SU-DHL-6 (cell line): ENCODE data around the gene CARD11.

Experiments
- H2AFZ ChIP-seq: fragments of 200-600 bp; sonication (generic); 2 replicates; pipeline ENCODE4 v1.6.1; 2014; ENCODE audit warnings: low read depth, mild to moderate bottlenecking, moderate library complexity, mixed read lengths, antibody characterized with exemption, low read length; ENCODE audit not compliant: severe bottlenecking
- H3F3A ChIP-seq: fragments of 200-600 bp; shearing (Covaris generic); 2 replicates; pipeline ENCODE4 v1.6.0; 2016; ENCODE audit warnings: antibody characterized with exemption, mild to moderate bottlenecking; ENCODE audit not compliant: insufficient read depth
- H3K27ac ChIP-seq: fragments of 200-600 bp; sonication (generic); 2 replicates; pipeline ENCODE4 v1.5.1; 2016; ENCODE audit warnings: low read depth, mild to moderate bottlenecking, low read length, moderate library complexity, mixed read lengths
- H3K27me3 ChIP-seq: fragments of 200-600 bp; sonication (generic), shearing (Covaris generic); 2 replicates; pipeline ENCODE4 v1.6.0; 2014; ENCODE audit warnings: mild to moderate bottlenecking, low read length
- H3K36me3 ChIP-seq: fragments of 200-600 bp; sonication (generic); 2 replicates; pipeline ENCODE4 v1.6.1; 2014; ENCODE audit warnings: mild to moderate bottlenecking, low read length, mixed read lengths
- H3K4me2 ChIP-seq: fragments of 300-600, 200-600 bp; shearing (Covaris generic), sonication (generic); 2 replicates; pipeline ENCODE4 v1.6.0; 2014; ENCODE audit warnings: low read length, low read depth, mild to moderate bottlenecking; ENCODE audit not compliant: poor library complexity, severe bottlenecking
- H3K4me3 ChIP-seq: fragments of 200-600 bp; sonication (generic); 2 replicates; pipeline ENCODE4 v1.5.1; 2014; ENCODE audit warnings: antibody characterized with exemption, low read length, mild to moderate bottlenecking, mixed read lengths; ENCODE audit not compliant: insufficient read depth, poor library complexity, severe bottlenecking
- H3K79me2 ChIP-seq: fragments of 200-600 bp; sonication (generic); 2 replicates; pipeline ENCODE4 v1.6.1; 2014; ENCODE audit warnings: mild to moderate bottlenecking, low read length, moderate library complexity; ENCODE audit not compliant: insufficient read depth
- H3K9ac ChIP-seq: fragments of 200-600 bp; sonication (generic); 2 replicates; pipeline ENCODE4 v1.7.0; 2014; ENCODE audit warnings: mild to moderate bottlenecking, low read length
- H3K9me2 ChIP-seq: fragments of 200-600 bp; sonication (generic); replicated peaks from 2 replicates; pipeline ENCODE4 v1.6.1; 2014; ENCODE audit warnings: low read length; ENCODE audit not compliant: insufficient read depth
- H3K9me3 ChIP-seq: fragments of 200-600 bp; sonication (generic); 2 replicates; pipeline ENCODE4 v1.6.1; 2014; ENCODE audit warnings: low read length, mixed read lengths; ENCODE audit not compliant: insufficient read depth
- H4K20me1 ChIP-seq: fragments of 200-600 bp; sonication (generic); 2 replicates; pipeline ENCODE4 v1.6.1; 2014; ENCODE audit warnings: low read depth, mild to moderate bottlenecking, antibody characterized with exemption, low read length, moderate library complexity, mixed read lengths
- EZH2phosphoT487 ChIP-seq: fragments of 200-600 bp; sonication (generic), shearing (Covaris generic); conservative IDR thresholded peaks from 2 replicates; pipeline ENCODE4 v1.6.1; 2018; ENCODE audit warnings: mild to moderate bottlenecking, antibody characterized with exemption, low read length, moderate library complexity, mixed read lengths
- TF ChIP-seq, protein P1 (sequence below): fragments of 200-600 bp; sonication (generic); IDR thresholded peaks from one replicate; pipeline ENCODE4 v1.5.1; 2017; ENCODE audit warnings: antibody characterized with exemption, mild to moderate bottlenecking, low read length, moderate library complexity; ENCODE audit not compliant: insufficient read depth, poor library complexity, severe bottlenecking

Gene CARD11

DNA sequence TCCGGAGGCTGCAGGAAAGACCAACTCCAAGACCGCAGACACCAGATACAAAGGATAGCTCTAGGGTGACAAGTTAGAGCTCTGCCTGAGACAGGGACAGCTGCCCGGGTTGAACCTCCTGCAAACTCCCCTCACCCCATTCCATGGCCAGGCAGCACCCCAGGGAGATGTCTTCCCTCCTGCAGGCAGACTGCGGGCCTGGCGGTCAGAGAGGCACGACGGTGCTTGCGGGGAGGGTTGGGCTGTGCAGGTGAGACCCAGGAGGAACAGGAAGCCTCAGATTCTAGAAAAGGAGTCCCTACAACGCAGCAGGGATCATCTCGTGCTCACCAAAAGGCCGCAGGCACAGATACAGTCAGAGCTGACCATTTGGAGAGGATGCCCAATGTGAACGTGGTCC lies 34.6 kb downstream of the CARD11 start:
- H3K9ac ChIP-seq: no peak overlapping the region
- H2AFZ ChIP-seq: no peak overlapping the region
- no peaks in the 10 kb centered on the region for H3K36me3 ChIP-seq
- TF ChIP-seq EZH2phosphoT487: no peak
- TF ChIP-seq, protein P1, sequence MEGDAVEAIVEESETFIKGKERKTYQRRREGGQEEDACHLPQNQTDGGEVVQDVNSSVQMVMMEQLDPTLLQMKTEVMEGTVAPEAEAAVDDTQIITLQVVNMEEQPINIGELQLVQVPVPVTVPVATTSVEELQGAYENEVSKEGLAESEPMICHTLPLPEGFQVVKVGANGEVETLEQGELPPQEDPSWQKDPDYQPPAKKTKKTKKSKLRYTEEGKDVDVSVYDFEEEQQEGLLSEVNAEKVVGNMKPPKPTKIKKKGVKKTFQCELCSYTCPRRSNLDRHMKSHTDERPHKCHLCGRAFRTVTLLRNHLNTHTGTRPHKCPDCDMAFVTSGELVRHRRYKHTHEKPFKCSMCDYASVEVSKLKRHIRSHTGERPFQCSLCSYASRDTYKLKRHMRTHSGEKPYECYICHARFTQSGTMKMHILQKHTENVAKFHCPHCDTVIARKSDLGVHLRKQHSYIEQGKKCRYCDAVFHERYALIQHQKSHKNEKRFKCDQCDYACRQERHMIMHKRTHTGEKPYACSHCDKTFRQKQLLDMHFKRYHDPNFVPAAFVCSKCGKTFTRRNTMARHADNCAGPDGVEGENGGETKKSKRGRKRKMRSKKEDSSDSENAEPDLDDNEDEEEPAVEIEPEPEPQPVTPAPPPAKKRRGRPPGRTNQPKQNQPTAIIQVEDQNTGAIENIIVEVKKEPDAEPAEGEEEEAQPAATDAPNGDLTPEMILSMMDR: no peak
- no peaks in the 10 kb centered on the region for H3K27me3 ChIP-seq
- H3K9me3 ChIP-seq: no peaks in the 10 kb centered on the region
- H3F3A ChIP-seq: no peaks in the 10 kb centered on the region; the same call in 1 of the 2 replicates
- H3K79me2 ChIP-seq: peaks cover 76% of the 10 kb centered on the region
- H3K4me3 ChIP-seq: no peak overlapping the region
- H3K27ac ChIP-seq: no peak overlapping the region
- H3K4me2 ChIP-seq: no peak overlapping the region
- H4K20me1 ChIP-seq: peaks cover 5% of the 10 kb centered on the region
- no peaks in the 10 kb centered on the region for H3K9me2 ChIP-seq

DNA sequence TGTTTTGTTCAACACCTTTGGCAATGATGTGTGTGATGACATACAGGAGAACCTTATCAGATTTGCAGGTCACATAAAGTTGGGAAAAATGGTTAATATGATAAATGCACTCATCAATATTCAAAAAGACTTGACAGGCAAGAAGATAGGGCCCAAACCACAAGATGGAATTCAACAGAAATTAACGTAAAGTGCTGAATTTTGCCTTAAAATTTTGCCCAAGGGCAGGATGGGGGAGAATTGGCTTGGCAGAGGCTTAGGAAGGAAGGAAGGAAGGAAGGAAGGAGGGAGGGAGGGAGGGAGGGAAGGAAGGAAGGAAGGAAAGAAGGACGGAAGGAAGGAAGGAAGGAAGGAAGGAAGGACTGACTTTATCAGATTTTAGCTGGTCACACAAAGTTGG lies 35.3 kb downstream of the CARD11 start:
- H3K9ac ChIP-seq: no peak overlapping the region
- no peaks in the 10 kb centered on the region; the same call in 1 of the 2 replicates for H3F3A ChIP-seq
- H3K9me2 ChIP-seq: no peaks in the 10 kb centered on the region
- no peaks in the 10 kb centered on the region for H3K27me3 ChIP-seq
- no peaks in the 10 kb centered on the region for H3K9me3 ChIP-seq
- no peak overlapping the region for H3K4me2 ChIP-seq
- H3K27ac ChIP-seq: no peak overlapping the region
- TF ChIP-seq EZH2phosphoT487: no peak
- TF ChIP-seq, protein P1: no peak
- no peak overlapping the region for H2AFZ ChIP-seq
- no peak overlapping the region for H3K4me3 ChIP-seq
- H3K36me3 ChIP-seq: no peaks in the 10 kb centered on the region
- H4K20me1 ChIP-seq: peaks cover 5% of the 10 kb centered on the region
- H3K79me2 ChIP-seq: peaks cover 83% of the 10 kb centered on the region

DNA sequence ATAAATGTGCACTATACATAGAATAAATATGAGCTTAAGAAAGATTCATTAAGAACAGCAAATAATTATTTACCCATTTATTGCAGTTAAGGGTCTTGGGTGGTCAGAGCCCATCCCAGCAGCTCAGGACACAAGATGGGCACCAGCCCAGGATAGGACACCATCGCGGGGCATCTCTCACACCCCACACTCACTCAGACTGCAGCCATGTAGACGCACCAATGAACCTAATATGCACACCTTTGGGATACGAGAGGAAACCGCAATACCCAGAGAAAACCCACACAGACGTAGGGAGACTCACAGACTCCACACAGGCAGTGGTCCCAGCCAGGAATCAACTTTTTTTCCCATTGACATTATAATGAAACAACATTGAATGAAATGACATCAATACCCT lies 36.0 kb downstream of the CARD11 start:
- Histone ChIP-seq H3K79me2 (peaks cover 89% of the 10 kb centered on the region), H4K20me1 (peaks cover 5% of the 10 kb centered on the region), H3K9ac (no peak overlapping the region), H2AFZ (no peak overlapping the region), H3K27me3 (no peaks in the 10 kb centered on the region), H3K4me3 (no peak overlapping the region), H3K36me3 (no peaks in the 10 kb centered on the region), H3F3A (no peaks in the 10 kb centered on the region; the same call in 1 of the 2 replicates), H3K9me3 (no peaks in the 10 kb centered on the region), H3K4me2 (no peak overlapping the region), H3K27ac (no peak overlapping the region), H3K9me2 (no peaks in the 10 kb centered on the region)
- TF ChIP-seq EZH2phosphoT487: no peak
- TF ChIP-seq, protein P1: no peak
